GM18907 (cell line): ENCODE results near the gene RNF207.
A peak's percentile ranks its signal among the peaks of the same experiment; 100 is the strongest.

Experiments used
- ATAC-seq: cut with Tn5 transposase; IDR thresholded peaks from one replicate; pipeline ENCODE4 v1.9.1; 2021; ENCODE audit warnings: mild to moderate bottlenecking, moderate library complexity; ENCODE audit not compliant: unreplicated experiment

RNF207 gene

DNA sequence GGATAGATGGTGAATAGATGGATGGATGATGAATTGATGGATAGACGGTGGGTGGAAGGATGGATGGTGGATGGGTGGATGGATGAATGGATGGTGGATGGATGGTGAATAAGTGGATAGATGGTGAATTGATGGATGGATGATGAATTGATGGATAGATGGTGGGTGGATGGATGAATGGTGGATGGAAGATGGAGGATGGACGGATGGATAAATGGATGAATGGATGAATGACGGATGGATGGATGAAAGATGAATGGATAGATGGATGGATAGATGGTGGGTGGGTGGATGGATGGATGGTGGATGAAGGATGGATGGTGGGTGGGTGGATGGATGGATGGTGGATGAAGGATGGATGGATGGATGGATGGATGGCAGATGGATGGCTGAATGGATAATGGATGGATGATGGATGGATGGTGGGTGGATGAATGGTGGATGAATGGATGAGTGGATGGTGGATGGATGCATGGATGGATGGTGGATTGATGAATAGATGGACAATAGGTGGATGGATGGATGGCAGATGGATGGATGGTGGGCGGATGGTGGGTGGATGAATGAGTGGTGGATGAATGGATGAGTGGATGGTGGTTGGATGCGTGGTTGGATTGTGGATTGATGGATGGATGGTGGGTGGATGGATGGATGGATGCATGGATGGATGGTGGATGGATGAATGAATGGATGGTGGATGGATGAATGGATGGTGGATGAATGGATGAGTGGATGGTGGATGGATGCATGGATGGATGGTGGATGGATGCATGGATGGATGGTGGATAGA, 31.1 kb upstream of the RNF207 start:
- no peak for ATAC-seq

DNA sequence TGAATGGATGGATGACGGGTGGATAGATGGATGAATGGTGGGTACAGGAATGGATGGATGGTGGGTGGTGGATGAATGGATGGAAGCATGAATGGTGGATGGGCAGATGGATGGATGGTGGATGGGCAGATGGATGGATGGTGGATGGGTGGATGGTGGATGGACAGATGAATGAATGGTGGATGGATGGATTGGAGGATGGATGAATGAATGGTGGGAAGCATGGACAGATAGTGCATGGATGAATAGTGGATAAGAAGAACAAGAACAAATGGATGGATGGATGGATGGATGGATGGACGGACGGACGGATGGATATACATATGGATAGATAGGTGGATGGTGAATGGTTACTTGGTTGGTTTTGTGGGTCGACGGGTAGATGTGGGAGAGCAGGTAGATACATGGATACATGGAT, 30.5 kb upstream of the RNF207 start:
- ATAC-seq: no peak

DNA sequence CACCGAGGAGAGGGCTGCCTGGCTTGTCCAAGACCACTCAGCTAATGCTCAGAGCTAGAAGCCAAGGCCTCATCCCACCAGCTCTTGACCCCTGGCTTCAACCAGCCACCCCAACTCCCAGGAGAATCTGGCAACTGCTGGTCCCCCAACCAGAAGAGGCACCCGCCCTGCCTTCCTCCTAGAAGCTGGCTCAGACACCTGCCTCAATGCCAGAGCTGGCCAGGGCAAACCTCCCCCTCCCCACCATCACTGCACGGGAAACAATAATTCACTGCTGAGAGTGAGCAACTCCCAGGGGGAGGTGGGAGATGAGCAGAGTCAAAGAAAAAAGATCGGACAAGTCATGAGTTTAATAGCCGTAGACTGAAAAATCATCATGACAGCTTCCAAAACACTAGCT, 29.1 kb upstream of the RNF207 start:
- no peak for ATAC-seq

DNA sequence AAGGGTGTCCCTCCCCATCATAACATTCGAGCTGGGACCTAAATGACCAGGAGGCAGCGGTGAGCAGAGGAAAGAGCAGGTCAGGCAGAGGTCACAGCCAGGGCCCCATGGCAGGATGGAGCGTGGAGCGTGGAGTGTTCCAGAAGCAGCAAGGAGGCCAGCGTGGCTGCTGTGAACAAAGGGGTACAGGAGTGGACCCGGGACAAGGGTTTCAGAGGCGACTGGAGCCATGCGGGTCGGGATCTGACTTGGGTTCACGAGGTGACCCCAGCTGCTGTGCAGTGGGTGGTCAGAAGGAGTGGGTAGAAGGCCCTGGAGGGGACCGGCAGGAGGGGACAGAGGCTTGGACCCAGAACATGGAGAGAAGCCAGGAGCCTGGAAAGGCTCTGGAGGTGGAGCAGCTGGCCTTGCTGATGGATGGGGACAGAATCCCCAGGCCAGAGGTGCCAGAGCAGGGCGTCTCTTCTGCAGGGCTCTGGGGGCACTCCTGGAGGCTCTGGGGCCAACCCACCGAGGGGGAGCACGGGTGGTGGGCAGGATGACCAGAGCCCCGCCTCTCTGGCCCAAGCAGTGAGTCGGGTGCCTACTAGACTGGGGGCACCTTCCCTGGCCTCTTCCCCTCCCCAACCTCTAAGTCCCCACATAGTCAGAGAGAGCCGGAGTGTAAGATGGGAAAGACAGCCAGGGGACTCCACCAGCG, 28.1 kb upstream of the RNF207 start:
- ATAC-seq: no peak

DNA sequence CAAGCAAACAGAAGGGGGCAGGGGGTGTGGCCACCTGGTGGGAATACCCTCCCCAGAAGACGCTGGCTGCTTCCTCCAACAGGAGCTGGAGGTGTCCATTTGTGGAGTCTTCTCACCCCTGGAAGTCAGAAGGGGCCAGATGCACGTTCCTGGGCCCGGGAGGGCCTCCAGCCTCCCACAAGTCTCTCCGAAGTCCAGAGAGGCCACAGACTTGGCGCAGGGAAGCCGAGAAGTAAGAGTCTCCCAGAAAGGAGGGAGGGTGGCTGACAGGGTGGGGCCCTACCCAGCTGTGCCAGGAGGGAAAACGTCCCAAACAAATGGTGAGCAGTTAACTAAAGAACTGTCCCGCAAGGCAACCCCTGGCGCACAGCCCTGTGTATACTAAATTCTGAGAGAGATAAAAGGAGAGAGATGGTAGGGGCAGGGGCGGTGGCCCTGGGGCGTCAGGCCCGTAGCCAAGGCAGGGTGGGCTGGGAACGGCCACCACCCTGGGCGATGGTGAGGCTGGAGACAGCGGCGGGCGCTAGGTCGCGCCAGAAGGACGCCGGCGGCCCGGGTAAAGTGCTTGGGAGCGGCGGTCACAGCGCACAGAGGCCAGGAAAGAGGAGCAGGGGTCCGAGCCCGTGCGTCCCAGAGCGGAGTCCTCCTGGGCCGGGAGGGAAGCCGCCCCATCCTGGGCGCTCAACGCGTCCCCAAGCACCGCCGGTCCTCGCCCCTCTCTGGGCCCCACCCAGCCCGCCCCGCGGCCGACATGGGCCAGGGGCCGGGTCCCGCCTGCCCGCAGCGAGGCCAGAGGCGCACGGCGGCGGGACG, 27.0 kb upstream of the RNF207 start:
- no peak for ATAC-seq

DNA sequence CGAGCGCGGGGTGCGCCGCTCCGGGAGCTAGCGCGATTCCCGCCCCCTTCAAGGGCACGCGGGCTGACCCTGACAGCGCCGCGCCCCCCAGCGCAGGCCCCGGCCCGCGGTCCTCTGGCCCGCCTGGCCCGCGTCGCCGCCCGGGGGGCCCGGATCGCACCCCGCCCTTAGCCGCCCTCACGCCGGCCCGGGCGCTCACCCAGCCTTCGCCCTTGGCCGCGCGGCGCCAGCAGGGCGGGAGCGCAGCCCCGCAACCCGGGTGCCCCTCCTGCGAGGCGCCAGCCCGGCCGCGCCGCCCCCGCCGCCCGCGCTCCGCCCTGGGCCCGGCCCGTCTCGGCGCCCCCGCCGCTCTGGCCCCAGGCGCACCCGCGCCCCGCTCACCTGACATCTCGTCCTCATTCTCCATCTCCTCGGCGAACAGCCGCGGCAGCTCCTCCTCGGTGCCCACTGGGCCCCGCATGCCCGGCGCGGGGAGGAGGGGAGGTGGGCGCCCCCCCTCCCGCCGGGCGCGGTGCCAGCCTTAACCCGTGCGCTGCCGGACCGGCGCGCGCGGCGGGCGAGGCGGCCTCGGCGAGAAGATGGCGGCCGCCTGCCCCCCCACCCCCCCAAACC, 26.2 kb upstream of the RNF207 start:
- no peak for ATAC-seq

DNA sequence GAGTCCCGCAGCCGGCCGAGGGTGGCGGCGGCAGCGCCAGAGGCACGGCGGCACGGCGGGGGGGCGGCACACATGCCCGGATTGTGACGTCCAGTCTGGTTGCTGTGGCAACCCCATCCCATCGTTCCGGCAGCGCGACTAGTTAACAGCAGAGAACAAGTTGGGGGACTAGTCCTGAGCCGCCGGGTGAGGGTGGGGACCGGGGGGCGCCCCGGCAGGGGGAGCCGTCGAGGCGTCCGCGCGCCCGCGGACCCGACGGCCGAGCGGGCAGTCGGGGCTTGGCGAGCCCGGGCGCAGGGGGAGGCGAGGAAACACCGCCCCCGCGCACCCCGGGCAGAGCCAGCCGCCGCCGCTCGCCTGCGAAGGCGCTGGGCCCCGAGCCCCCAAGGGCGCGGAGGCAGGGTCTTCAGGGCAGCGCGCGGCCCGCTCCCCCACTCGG, 25.6 kb upstream of the RNF207 start, which contains the start of gene CHD5:
CHD5 (minus strand) TSS at position 54 of the 439 bp plus-strand sequence. CDS start 298 bp downstream, outside the sequence.
- ATAC-seq: no peak

DNA sequence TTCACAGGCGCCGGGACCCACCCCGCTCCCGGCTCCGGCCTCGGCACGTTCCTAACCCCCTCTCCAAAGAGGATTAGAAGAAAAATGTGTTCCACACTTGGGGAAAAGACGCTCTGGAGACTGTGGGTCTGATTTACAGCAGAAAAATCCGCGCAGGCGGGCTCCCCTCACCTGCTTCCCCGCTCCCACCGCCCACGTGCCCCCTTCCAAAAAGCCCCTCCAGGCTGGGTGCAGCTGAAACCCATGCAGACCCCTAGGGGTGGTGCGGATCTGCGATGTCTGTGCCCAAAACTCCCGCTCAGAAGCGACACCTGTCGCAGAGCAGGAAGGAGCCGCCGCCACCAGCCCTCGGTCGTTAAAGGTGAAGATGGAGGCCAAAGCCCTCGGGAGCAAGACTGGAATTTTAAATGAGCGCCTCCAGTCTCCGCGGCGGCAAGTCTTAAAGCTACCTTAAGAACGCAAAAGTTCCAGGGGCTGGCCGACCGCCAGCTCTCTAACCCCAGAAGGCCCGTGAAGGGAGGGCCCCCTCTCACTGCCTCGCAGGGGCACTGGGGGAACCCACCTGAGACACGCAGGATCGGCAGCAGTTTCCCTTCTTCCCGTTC, 25.1 kb upstream of the RNF207 start:
- no peak for ATAC-seq

DNA sequence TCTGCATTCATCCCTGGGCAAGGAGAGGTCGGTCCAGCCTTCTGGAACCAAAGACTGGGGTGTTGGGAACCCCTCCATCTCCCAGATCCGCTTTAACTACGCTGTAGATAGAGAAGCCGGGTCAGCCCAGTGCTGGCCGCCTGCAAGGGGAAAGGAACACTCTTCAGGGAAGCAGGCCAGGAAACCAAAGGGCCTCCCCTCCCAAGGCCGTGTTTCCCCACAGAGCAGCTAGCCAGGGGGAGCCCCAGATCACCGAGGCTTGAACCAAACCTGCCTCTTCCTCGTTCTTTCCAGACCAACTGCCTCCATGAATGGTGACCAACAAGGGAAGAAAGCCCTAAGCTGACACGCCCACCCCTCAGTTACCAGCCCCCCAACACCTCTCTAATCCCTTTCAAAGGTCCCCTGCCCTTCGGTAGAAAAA, 24.6 kb upstream of the RNF207 start:
- ATAC-seq: no peak

DNA sequence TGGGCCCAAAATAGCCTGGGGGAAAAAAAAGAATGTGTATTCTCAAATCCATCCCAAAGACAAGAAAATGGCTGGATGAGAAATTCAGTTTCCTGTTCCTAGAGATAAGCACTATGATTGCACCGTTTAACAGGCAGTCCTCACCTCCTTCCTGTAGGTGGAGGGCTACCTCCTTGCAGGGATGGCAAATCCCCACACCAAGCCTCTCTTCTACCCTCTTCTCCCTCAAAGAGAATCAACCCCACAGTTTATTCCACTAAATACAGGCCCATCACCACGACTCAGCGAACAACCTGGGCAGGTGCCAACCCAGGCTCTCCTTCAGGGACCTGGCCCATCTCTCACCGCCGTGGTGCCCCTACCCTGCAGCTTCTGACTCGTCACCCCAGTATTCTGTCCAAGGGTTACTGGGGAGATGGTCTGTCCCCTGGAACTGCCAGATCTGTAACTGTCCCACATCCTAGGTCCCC, 22.4 kb upstream of the RNF207 start:
- no peak for ATAC-seq

DNA sequence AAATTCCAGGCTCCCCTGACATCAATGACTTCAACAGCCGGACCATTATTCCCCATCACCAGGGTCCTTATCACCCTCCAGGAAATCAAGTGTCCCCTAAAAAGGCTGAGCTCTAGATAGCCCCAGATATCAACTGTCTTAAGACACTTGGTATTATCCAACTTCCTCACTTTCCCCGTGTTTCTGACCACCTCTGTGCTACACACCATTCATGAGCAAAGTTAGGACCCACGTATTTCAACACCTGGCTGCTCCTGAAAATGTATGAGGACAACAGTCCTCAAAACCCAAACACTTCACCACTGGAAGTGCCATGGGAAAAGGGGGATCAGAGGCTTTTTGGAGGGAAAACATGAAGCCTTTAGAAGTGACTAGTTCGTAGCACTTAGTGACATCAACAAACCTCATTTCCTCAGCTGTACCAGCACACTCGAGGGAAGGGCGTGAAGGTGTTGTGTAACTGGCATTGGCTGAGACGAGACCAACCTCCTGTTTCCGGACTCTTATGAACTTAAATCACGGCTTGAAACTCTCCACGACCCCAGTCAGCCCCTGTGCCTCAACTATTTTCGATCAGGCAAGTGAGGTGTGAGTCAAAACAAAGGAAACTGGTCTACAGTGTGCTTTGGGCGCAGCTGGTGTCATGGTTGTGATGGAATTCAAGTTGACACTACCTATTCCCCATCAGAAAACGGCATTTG, 21.7 kb upstream of the RNF207 start:
- ATAC-seq: no peak

DNA sequence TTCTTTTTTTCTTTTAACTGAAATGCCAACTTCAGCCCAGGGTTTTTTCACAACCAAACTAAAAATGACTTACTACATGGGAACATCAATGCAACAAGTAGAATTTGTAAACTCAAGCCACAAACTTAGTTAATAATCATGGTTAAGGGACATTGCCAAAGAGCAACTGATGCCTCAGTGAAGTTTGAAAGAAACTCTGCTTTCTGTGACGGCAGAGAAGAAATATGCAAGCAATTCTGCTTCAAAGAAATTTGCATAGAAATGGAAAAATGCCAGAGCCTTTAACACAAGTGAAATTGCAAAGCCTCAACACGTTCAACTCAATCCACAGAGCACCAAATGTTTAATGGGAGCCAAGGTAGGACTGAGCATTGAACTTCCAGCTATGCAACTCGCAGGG, 20.8 kb upstream of the RNF207 start:
- no peak for ATAC-seq

DNA sequence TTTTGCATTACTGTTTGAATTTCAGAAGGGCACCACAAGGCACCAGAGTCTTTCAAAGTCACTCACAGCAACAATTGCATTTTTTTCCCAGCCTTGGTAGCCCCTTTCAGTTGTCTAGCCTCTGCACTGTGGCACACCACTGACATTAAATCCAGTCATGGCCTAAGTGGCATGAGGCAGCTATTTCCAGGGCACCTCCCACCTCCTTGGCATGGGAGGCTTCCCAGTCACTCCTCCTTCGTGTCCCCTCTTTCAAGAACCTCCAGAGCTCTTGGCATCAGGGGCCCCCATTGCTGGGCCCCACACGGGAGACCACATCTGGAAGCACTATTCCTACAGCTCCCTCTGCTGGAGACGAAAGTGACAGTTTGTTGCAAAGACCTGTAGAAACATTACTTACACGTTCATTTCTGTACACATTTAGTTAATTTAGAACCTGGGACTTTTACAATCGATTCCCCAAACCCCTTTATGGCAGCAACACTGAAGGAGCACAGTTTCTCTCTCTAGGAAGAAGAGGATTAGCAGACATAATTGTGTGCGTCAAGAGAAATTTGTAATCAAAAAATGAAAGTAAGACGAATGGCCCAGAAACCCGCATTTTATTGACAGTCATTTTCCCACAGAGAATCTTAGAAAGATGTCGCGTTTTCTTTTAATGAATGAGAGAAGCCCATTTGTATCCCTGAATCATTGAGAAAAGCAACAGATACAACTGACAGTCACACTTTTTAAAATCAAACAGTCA, 20.1 kb upstream of the RNF207 start:
- ATAC-seq: no peak

DNA sequence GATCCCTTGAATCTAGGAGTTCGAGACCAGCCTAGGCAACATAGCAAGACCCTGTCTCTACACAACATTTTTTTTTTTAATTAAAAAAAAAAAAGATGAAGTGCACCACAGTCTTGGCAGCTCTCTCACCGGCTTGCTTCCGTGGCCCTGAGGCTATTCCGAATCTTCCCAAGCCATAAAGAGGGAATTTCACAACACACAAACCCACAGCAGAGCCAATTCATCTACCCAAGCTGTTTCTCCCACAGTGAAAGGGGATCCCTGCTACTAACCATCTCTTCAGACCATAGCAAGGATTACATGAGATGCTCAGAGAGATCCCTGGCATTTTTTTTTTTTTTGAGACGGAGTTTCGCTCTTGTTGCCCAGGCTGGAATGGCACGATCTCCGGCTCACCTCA, 17.5 kb upstream of the RNF207 start:
- ATAC-seq: no peak

DNA sequence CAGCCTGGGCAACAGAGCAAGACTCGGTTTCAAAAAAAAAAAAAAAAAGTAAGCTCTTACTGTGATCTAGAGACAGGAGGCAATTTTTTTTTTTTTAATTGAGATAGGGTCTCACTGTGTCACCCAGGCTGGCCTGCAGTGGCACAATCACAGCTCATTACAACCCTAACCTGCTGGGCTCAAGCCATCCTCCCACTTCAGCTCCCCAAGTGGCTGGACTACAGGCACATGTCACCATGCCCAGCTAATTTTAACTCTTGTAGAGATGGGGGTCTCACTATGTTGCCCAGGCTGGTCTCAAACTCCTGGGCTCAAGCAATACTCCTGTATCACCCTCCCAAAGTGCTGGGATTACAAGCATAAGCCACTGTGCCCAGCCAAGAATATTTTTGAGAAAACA, 14.0 kb upstream of the RNF207 start:
- ATAC-seq: no peak

DNA sequence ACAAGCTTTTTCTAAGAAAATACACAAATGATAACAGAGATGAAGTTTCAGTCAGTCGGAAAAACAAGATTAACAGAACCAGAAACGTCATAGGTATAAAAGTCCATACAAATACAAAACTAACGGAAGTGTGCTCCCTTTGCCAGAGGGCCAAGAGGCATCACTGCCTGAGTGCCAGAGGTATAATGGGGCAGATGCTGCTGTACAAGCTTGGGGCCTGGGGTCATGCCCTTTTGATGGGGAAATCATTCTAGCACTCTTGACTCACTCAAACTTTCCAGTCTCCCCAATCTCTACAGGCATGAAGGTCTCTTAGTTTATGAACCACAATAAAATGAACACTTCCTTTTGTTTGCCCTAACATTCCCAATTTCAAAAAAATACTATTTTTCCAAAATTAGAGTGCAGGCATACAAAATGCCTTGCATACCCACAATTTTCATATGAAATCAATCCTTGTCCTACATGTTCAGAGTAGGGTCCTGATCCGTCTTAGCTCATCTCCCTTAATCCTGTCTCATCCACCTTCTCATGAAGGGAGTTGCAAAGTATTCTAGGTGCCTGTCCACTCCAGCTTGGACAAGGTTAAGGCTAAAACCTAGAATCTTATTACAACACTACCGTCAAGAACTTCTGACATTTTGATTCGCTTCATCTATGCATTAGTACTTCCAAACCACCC, 8.0 kb upstream of the RNF207 start:
- no peak for ATAC-seq

DNA sequence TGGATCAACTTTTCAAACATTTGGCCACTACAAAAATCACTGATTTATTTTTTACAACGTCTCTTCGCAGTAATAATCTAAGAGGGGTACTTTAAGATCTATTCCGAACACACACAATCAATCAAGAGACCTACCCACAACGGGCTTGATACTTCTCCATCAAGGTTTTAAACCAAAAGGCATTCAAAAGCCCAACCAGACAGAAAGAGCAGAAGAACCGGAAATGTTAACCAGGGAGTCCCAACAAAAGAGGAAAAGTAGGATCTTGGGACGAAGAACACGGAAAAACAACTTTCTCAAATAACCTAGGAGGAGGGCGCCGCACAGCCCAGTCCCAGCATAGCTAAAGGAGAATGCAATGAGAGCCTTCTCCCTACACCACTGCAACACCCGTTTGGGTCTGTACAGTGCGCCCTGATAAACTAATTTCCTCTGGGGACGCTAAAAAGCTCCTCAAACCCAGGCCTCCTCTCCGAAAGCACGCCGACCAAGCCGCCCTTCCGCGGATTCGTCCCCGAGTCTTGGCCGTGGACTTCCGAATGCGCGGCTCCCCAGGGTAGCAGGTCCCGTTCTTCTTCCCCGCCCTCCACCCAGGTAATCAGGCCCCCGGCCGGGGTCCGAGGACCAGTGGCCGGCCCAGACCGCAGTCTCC, 7.1 kb upstream of the RNF207 start:
- ATAC-seq: peak; percentile 32
